Keratinocyte (primary cell): ENCODE results near the gene MBP.

Experiments used
- EZH2 ChIP-seq: IDR thresholded peaks from one replicate; pipeline ENCODE4 v1.6.1; 2012; ENCODE audit warnings: inconsistent platforms, mild to moderate bottlenecking, low read length, moderate library complexity
- TF ChIP-seq, protein P1 (sequence below), 3 experiments: IDR thresholded peaks in 1 of 3; conservative IDR thresholded peaks in 1 of 3; optimal IDR thresholded peaks in 1 of 3; 2 replicates in 2 of 3; 3 replicates in 1 of 3; pipeline versions ENCODE3 to v1.5.1; 2011; ENCODE audit warnings: low read length in 3 of 3, mild to moderate bottlenecking in 3 of 3, moderate library complexity in 2 of 3, control low read depth in 1 of 3, inconsistent platforms in 1 of 3; ENCODE audit not compliant: insufficient read depth in 2 of 3; ENCODE audit errors: extremely low read depth in 1 of 3

GRCh38 chr18:77013811-77014521 is 118.6 kb downstream of the MBP start:
- TF ChIP-seq, protein P1, sequence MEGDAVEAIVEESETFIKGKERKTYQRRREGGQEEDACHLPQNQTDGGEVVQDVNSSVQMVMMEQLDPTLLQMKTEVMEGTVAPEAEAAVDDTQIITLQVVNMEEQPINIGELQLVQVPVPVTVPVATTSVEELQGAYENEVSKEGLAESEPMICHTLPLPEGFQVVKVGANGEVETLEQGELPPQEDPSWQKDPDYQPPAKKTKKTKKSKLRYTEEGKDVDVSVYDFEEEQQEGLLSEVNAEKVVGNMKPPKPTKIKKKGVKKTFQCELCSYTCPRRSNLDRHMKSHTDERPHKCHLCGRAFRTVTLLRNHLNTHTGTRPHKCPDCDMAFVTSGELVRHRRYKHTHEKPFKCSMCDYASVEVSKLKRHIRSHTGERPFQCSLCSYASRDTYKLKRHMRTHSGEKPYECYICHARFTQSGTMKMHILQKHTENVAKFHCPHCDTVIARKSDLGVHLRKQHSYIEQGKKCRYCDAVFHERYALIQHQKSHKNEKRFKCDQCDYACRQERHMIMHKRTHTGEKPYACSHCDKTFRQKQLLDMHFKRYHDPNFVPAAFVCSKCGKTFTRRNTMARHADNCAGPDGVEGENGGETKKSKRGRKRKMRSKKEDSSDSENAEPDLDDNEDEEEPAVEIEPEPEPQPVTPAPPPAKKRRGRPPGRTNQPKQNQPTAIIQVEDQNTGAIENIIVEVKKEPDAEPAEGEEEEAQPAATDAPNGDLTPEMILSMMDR (optimal IDR thresholded peaks at IDR 0.05 in 1 of 3, IDR thresholded peaks at IDR 0.05 in 1 of 3, conservative IDR thresholded peaks at IDR 0.05 in 1 of 3; ENCODE audit: extremely low read depth in 1 of 3, insufficient read depth in 2 of 3, low read length in 3 of 3) = no peak
- no peak for TF ChIP-seq EZH2
